Measurements from ENCODE around the gene PDE6H.

Gene PDE6H

DNA sequence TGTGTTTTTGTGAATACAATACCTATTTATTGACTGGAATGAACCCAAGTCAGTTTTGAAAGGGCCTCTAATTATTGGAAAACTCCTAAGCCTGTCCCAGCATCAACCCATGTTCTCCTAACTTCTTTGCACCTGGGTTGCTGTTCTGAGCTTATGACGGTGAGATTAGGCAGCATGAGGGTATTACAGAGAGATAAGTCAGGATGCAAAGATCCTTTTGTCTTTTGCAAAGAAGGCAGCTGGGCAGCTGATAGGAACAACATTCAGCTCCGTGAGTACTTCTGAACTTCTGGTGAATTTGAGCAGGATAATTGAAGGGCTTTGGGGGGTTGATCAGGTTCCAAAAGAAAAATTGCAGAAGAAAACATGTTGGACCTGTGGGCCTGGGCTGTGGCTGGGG is at the start of gene PDE6H:
TSS of gene PDE6H (plus strand) at position 227 of the 400 bp plus-strand sequence. CDS start 4,971 bp downstream, outside the sequence.
- no peak within 1 kb of the TSS for H3K4me3 ChIP-seq (ENCODE audit: low read depth, low read length)

- no peak overlapping the region for H3K4me3 ChIP-seq (ENCODE audit: low read depth, low read length)
Measured at GRCh38 chr12:14923944-14924343, 48.9 kb upstream of the PDE6H start.

DNA sequence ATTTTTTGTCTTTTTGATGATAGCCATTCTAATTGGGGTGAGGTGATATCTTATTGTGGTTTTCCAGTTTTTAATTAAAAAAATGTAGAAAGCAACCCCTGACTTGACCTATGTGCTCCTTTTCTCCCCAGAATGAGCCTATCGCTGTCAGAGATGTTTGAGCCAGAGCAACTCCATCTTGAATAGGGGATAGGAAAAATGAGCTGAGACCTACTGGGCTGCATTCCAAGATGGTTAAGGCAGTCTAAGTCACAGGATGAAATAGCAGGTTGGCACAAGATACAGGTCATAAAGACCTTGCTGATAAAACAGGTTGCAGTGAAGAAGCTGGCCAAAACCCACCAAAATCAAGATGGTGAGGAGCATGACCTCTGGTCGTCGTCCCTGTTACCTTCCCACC is 48.3 kb upstream of the PDE6H start:
- no peak overlapping the region for H3K4me3 ChIP-seq (ENCODE audit: low read depth, low read length)

DNA sequence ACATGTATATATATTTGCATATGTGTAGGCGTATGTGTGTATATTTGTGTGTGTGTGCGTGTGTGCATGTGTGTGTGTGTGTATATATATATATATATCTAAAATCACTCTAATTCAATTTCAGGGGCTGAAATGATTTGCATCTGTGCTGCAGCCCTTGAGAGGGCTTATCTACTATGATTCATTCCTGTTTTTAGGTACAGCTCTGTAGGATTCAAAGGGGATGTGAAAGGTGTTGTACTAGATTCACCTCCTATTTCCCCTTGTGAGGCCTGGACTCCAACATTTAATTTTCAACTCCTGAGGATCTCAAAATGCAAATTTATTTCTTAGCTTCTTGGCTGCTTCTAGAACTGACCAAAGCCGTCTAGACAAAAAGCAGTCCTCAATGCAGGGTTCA is 45.6 kb upstream of the PDE6H start:
- no peak overlapping the region for H3K4me3 ChIP-seq (ENCODE audit: low read depth, low read length)

DNA sequence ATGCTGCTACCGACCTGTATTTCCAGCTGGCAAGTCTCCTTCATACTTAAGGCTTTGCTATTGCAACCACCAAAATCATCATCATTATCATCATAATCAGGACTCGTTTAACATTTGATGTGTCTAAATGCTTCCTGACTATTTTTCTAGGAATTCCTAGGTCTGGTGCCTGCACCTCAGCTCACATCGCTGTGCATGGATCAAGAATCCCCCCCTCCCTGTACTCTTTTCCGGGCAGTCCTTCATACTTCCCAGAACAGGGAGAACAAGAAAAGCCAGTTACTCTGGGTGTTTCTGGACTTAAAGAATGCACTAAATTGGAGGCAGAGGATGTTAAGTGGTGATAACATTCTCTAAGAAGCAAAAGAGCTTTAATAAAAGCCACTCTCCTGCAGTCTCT is 43.9 kb upstream of the PDE6H start:
- H3K4me3 ChIP-seq (ENCODE audit: low read depth, low read length) = no peak overlapping the region

- H3K4me3 ChIP-seq (ENCODE audit: low read depth, low read length) = no peak overlapping the region
Measured at GRCh38 chr12:14930299-14930698, 42.5 kb upstream of the PDE6H start.

DNA sequence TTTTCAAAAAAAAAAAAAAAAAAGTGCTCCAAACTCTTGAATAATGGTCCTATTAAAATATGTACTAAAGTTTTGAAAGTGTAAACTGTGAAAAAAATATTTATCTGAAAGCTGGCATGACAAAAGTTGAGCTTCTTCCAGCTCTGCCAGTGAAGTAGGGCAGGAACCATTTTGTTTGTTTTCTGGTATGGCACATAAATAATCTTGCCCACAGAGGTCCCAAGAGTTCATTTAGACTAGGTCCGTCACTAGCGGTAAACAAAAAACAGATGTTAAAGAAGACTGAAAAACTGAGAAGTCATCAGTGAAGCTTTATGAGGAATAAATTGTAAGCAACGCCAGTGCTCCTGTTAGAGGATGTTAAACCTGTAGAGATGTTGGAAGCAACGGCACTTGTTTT is 41.5 kb upstream of the PDE6H start:
- no peak overlapping the region for H3K4me3 ChIP-seq (ENCODE audit: low read depth, low read length)

DNA sequence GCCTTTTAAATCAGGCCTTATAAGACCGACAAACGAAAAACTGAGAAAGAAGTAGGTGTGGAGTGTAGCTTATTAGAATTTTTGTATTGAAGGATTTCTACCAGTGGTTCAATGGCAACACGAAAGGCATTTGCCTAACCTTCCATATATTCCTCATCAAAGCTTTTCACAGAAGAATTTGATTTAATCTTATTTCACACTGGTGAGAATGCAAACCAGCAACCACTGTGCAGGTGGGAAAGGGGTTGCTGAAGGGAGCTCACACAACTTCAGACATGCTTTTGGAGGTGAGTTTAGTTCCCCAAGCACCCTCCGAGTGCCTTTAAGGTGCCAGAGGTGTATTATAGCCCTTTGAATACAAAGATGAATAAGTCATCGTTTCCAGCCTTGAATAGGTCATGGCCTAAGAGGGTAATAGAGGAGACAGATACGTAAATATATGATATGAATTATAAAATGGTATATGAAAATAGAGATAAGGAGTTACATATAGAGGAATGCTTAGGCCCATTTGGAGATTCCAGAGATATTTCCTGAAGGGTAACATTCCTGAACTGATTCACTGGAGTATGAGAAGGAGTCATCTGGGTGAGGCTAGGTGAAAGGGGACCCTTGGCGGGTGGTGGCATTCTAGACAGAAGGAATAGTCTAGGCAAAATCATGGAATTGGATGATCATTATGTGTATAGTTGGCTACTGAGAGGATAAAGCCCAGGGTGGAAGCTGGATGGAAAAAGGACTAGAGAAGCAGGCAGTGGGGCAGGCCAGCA is 40.9 kb upstream of the PDE6H start:
- no peak overlapping the region for H3K4me3 ChIP-seq (ENCODE audit: low read depth, low read length)

- H3K4me3 ChIP-seq (ENCODE audit: low read depth, low read length) = no peak overlapping the region
Measured at GRCh38 chr12:14934511-14934910, 38.3 kb upstream of the PDE6H start.

GRCh38 chr12:14935031-14935430 is 37.8 kb upstream of the PDE6H start:
- no peak overlapping the region for H3K4me3 ChIP-seq (ENCODE audit: low read depth, low read length)

GRCh38 chr12:14936224-14936861 is 36.5 kb upstream of the PDE6H start:
- H3K4me3 ChIP-seq (ENCODE audit: low read depth, low read length) = no peak overlapping the region

DNA sequence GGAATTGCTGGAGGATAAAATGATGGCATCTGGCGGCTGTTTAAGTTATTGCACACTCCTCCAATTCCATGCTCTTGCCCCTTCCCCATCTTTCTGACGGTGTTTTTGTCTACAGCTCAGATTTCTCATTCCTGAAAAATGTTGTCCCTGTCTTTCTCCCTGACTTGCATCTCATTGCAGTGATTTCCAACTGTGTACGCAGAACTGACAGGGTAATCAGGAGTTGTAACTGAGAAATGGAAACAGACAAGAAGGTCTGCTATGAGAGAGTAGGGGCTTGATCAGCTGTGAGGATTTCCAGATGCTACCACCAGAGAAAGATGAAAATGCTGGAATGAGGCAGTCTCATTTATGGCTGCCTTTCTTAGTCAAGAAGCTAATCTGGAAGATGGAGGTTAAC is 35.8 kb upstream of the PDE6H start:
- no peak overlapping the region for H3K4me3 ChIP-seq (ENCODE audit: low read depth, low read length)

DNA sequence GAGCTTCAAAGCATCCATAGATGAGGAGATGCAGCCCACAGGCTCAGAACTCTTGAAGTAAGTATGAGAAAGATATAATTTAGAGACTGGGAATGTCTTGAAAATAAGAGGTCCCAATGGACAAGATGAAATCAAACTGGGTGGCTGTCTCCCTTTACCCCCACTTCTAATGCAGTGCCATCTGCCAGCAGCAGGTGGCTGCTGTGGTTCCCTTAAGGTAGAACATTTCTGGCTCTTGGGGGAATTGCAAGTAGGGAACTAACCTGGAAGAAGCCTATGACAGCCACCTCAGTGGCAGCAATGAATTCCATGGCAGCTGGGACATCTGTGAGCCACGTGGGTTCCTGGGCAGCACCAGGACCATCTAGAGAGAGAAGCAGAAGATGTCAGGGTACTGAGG is 35.2 kb upstream of the PDE6H start:
- H3K4me3 ChIP-seq (ENCODE audit: low read depth, low read length) = no peak overlapping the region

- H3K4me3 ChIP-seq (ENCODE audit: low read depth, low read length) = no peak within 1 kb of the TSS
Measured at GRCh38 chr12:14938301-14938700, 34.5 kb upstream of the PDE6H start, which contains the start of gene ERP27. Gene ERP27, minus strand, starts transcription at chr12:14938537. Its CDS starts 29 bp downstream, at chr12:14938508.

GRCh38 chr12:14941369-14941768 is 31.5 kb upstream of the PDE6H start:
- no peak overlapping the region for H3K4me3 ChIP-seq (ENCODE audit: low read depth, low read length)

DNA sequence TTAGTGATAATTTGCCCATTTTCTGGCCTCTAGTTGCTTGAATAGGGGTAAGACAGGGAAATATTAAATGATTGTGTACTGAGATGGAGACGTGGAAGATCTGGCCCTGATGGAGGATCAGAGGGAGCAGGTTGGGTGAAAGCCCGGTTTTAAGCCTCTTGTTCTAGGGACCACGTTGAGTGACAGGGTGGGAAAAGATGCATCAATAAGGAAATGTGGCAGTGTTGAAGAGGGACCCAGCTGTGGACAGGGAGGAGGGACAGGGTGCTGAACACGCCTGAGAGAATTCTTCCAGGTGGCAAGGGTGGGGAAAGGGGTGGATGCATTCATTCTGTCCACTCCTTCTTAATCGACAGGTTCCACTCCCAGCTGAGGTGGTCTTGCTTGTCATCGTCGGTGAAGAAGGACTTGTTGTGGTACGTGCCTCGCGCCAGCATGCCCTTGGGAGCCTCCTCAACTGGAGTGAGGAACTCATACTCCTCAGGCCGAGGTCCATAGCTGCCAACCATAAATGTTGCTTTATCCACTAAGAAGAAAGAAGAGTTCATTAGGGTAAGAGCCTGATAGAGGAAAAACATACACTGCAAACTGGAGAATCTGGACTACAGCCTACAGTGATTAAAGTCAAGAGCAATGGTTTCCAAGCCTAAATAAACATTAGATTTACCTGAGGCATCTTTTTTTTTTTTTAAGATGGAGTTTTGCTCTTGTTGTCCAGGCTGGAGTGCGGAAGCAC is 30.5 kb upstream of the PDE6H start:
- no peak overlapping the region for H3K4me3 ChIP-seq (ENCODE audit: low read depth, low read length)

DNA sequence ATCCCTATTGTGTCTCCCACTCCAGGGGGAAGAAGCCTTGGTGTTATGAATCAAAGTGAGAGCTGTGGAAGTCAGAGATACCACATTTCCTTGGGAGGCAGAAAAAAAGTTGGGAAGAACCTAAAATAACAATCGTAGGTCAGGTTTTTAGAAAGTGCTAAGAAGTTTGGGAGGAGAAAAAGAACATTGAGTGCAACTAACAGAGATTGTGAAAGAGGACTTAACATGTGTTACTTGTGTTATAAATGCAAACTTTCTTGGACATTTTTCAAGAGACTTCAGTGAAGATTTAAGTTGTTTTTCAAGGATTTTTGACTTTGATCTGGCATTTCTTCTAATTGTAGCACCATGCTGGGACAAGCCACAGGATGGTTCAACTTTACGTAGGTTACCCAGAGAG is 26.7 kb upstream of the PDE6H start:
- no peak overlapping the region for H3K4me3 ChIP-seq (ENCODE audit: low read depth, low read length)

- H3K4me3 ChIP-seq (ENCODE audit: low read depth, low read length) = no peak overlapping the region
Measured at GRCh38 chr12:14946861-14947260, 26.0 kb upstream of the PDE6H start.

DNA sequence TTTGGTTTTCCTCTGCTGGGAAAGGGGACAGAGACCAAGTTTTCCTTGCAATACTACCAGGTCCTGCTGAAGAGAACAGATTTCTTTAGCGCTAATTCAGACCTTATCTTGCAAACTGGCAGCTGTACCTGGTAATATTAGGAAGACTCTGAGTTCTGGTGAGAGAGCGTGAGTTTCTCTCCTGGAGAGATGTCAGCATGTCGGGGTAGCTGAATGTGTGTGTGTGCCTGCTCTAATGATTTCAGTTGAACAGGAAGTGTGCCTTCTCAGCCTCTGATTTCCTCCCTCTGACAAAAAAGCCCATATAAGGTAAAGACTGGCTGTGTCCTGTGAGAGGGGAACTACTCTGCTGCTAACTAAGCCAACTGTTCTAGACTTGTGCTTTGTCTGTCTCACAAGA is 24.2 kb upstream of the PDE6H start:
- H3K4me3 ChIP-seq (ENCODE audit: low read depth, low read length) = no peak overlapping the region

DNA sequence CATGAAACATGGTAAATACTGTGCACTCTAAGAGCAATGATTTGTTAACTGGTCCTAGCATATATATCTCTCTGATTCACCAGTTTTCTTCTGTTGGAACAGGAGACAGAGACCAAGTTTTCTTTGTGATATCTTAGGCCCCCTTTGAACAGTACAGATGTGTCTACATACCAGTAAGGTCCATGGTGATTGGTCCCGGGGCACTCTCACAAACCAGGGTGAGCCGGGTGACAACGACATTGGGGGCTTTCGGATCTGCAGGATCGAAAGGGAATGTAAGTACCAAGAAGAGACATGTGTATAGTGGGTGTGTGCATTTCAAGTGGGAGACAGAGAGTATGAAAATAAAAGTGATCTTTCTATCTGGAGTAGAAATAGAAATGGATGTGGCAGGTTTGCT is 23.2 kb upstream of the PDE6H start:
- H3K4me3 ChIP-seq (ENCODE audit: low read depth, low read length) = no peak overlapping the region

DNA sequence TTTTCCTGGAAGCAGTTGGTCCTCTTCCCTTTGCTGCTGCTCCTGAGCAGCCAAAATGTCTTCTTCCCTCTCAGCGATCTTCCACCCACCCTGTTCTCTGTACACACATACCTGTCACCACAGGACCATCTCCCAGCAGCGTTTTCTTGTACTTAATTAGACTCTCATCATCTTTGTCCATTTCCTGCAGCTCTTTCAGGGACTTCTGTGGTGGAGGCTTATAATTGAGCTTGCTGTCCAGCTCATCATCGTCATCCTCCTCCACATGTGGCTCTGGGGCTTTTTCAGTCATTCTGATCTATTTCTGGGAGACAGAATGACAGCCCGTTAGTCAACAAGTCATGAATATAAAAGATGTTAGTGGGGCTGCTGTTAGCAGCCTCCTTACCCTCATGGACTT is 22.4 kb upstream of the PDE6H start:
- H3K4me3 ChIP-seq (ENCODE audit: low read depth, low read length) = no peak overlapping the region
